ENCODE measurements around the gene KRTAP1-1.
"Not testable (repeated sequence)": the region's sequence is repeated elsewhere in the genome, so short reads cannot be mapped to it uniquely, and the experiment has no call there.

DNA sequence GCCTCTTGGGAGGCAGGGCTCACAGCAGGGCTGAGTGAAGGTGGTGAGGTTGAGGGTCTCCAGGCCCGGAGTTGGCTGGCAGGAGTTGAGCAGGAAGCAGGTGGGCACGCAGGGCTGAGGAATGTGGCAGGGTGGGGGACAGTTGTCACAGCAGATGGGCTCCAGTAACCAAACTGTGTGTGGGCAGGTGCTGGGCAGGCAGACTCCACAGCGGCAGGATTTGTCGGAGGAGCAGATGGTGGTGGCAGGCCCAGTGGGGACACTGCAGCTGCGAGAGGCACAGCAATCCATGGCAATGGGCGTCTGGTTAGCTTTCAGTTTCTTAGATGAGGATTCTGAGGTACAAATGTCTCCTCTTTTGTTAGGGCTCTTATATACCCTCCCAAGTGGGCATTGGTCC lies 41.7 kb downstream of the KRTAP1-1 start, which contains the start of gene KRTAP3-2:
- TF ChIP-seq CTCF (conservative IDR thresholded peaks at IDR 0.05 in 1 of 2, IDR thresholded peaks at IDR 0.05 in 1 of 2; ENCODE audit: low read depth in 1 of 2, low read length in 2 of 2); EZH2 (IDR thresholded peaks at IDR 0.05; ENCODE audit: low read length, missing control alignments): not testable (repeated sequence)
